Prostate gland (tissue), 2 donors: ENCODE data around the gene GRIN2A. TPM values are rescaled to one million over a fixed set of nuclear protein-coding genes. Genes with fewer than 3 reads are reported as not detected.

Experiments used
- DNase-seq: peaks from one replicate; pipeline ENCODE4 v3.0.0-alpha.2; 2019; ENCODE audit warnings: low spot score
- H3K27ac ChIP-seq, 2 donors: fragments of 200-600 bp; sonication (generic); 2 replicates each; pipeline ENCODE4 v1.5.1; 2017 to 2019
- H3K27me3 ChIP-seq: fragments of 200-600 bp; sonication (generic); replicated peaks from 2 replicates; pipeline ENCODE4 v1.5.1; 2019; ENCODE audit not compliant: insufficient read depth
- H3K36me3 ChIP-seq, 2 donors: fragments of 200-600 bp; sonication (generic); 1 replicate in 1 of 2; 2 replicates in 1 of 2; pipeline versions ENCODE4 v1.5.1 to v1.8.1; 2017 to 2019
- H3K4me1 ChIP-seq: fragments of 200-600 bp; sonication (generic); replicated peaks from 2 replicates; pipeline ENCODE4 v1.5.1; 2019
- H3K4me3 ChIP-seq, 2 donors: fragments of 200-600 bp; sonication (generic); 2 replicates each; pipeline ENCODE4 v1.5.1; 2017 to 2019
- H3K9me3 ChIP-seq: fragments of 200-600 bp; sonication (generic); 2 replicates; pipeline ENCODE4 v1.5.1; 2017
- POLR2A ChIP-seq: fragments of 450-650 bp; IDR thresholded peaks from one replicate; pipeline ENCODE4 v1.6.1; 2016; ENCODE audit warnings: antibody characterized with exemption, mild to moderate bottlenecking
- POLR2AphosphoS5 ChIP-seq: sonication (generic); formaldehyde crosslinking; IDR thresholded peaks from one replicate; pipeline ENCODE4 v1.6.1; 2017; ENCODE audit warnings: antibody characterized with exemption
- WGBS: methylation state at CpG from one replicate; pipeline ENCODE4 v1.1.5; 2018; 5-methylcytosine and 5-hydroxymethylcytosine counted together
- intact Hi-C: fragments of 100-400 bp; cut with DNase I; formaldehyde crosslinking; loops from one replicate; pipeline ENCODE4 v1.14.2; 2022
- total RNA-seq, 2 donors: library from RNA; depleted of rRNA; stranded (reverse); fragments of >200 nt; gene quantifications; one replicate each; pipeline ENCODE4 v1.1.0, GENCODE V29; 2016
- TF ChIP-seq, protein P1 (sequence below), 4 experiments: fragments of 200-600 bp in 2 of 4; fragments of 450-650 bp in 2 of 4; sonication (generic) in 2 of 4; IDR thresholded peaks; 1 replicate in 3 of 4; 2 replicates in 1 of 4; pipeline ENCODE4 v1.5.1; 2016 to 2019; ENCODE audit warnings: antibody characterized with exemption in 4 of 4, mild to moderate bottlenecking in 2 of 4, moderate library complexity in 2 of 4

Gene GRIN2A
- total RNA-seq, 2 donors from 2014 or later = 0.23 to 11.4 TPM

DNA sequence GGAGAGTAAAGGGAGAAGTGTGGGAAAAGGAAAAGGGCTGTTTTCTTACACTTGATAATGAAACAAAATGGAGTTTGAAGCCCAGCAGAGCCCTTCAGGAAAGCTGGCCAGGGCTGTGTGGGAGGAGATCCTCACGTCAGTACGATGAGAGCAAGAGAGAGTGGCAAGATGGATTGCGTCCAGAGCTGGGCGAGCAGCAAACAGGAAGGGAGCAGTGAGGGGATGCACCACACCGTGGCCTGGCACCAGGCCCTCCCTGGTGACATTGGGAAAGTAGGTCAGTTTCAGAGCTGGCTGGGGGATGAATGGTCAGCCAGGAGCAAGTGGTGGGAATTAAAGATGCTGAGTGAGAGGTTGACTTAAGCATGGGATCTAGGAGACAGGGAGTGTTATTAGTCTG is 273.6 kb downstream of the GRIN2A start:
- H3K4me1 ChIP-seq = no peaks in the 10 kb centered on the region
- H3K36me3 ChIP-seq = no peaks in the 10 kb centered on the region
- WGBS = 43% methylated on average over 5 of the region's 5 CpGs
- H3K27me3 ChIP-seq = no peaks in the 10 kb centered on the region
- no peaks in the 10 kb centered on the region for H3K9me3 ChIP-seq
- H3K27ac ChIP-seq = no peak overlapping the region
- DNase-seq = no peak
- intact Hi-C loops = no loop called here
- TF ChIP-seq POLR2A (no peak), POLR2AphosphoS5 (no peak)
- TF ChIP-seq, protein P1, sequence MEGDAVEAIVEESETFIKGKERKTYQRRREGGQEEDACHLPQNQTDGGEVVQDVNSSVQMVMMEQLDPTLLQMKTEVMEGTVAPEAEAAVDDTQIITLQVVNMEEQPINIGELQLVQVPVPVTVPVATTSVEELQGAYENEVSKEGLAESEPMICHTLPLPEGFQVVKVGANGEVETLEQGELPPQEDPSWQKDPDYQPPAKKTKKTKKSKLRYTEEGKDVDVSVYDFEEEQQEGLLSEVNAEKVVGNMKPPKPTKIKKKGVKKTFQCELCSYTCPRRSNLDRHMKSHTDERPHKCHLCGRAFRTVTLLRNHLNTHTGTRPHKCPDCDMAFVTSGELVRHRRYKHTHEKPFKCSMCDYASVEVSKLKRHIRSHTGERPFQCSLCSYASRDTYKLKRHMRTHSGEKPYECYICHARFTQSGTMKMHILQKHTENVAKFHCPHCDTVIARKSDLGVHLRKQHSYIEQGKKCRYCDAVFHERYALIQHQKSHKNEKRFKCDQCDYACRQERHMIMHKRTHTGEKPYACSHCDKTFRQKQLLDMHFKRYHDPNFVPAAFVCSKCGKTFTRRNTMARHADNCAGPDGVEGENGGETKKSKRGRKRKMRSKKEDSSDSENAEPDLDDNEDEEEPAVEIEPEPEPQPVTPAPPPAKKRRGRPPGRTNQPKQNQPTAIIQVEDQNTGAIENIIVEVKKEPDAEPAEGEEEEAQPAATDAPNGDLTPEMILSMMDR (IDR thresholded peaks at IDR 0.05) = no peak
- H3K4me3 ChIP-seq = no peak overlapping the region

DNA sequence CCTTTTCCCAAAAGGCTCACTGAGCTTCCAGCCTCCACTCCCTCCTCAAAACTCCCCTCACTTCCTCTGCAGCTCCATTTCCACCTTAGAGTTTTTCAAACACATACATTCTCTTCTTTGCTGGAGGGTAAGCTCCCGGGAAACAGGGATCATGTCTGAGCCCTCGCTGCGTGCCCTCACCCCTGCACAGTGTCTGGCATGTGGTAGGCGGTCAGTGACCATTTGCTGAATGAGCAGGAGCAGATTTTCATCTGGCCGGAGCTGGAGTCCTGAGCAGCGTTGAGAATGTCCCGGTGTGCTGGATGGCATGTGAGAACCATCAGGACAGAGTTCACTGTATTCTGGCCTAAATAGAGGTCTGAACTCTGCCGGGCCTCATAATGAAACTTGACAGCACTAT is 274.5 kb downstream of the GRIN2A start:
- Histone ChIP-seq H3K27me3 (no peaks in the 10 kb centered on the region), H3K36me3 (no peaks in the 10 kb centered on the region), H3K4me3 (no peak overlapping the region), H3K4me1 (no peaks in the 10 kb centered on the region), H3K9me3 (no peaks in the 10 kb centered on the region), H3K27ac (no peak overlapping the region)
- DNase-seq = no peak
- intact Hi-C loops = no loop called here
- WGBS = 76% methylated on average over 8 of the region's 8 CpGs
- TF ChIP-seq POLR2AphosphoS5 (no peak), POLR2A (no peak)
- TF ChIP-seq, protein P1 (IDR thresholded peaks at IDR 0.05) = no peak

DNA sequence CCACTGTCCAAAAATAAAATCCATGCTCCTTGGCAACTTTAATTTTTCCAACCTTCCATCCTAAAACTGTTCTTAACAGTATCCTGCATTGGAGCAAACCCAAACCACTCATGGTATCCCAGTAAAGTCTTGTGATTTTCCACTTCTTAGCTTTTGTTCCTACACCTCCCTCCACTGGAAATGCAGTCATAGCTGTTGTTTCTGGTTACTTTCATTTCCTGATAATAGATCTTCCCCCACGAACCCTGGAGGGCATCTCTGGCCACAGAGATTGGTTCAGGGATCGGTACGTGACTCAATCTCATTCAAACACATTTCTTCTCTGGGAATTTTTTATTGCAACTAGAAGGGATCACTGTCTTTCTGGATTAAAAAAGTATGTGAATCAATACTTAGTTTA is 276.0 kb downstream of the GRIN2A start:
- no peak overlapping the region for H3K4me3 ChIP-seq
- TF ChIP-seq POLR2AphosphoS5 (no peak), POLR2A (no peak)
- H3K4me1 ChIP-seq = no peaks in the 10 kb centered on the region
- WGBS = 73% methylated on average over 3 of the region's 3 CpGs
- DNase-seq = no peak
- no peak overlapping the region for H3K27ac ChIP-seq
- H3K9me3 ChIP-seq = no peaks in the 10 kb centered on the region
- H3K27me3 ChIP-seq = no peaks in the 10 kb centered on the region
- intact Hi-C loops = no loop called here
- H3K36me3 ChIP-seq = no peaks in the 10 kb centered on the region

DNA sequence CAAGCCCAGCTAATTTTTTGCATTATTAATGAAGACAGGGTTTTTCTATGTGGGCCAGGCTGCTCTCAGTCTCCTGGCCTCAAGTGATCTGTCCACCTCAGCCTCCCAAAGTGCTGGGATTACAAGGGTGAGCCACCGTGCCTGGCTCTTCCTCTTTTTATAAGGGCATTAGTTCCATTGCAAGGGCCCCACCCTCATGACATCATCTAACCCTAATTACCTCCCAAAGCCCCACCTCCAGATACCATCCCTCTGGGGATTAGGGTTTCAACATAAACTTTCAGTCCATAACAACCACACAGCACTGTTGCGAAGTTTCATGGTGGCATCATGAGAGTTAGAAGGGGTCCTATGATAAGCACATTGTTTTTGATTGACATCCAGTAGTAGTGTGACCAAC is 277.7 kb downstream of the GRIN2A start:
- H3K27me3 ChIP-seq = no peaks in the 10 kb centered on the region
- WGBS = 80% methylated on average over 2 of the region's 2 CpGs
- H3K36me3 ChIP-seq = no peaks in the 10 kb centered on the region
- H3K4me1 ChIP-seq = no peaks in the 10 kb centered on the region
- no peak for DNase-seq
- no peak overlapping the region for H3K27ac ChIP-seq
- H3K9me3 ChIP-seq = no peaks in the 10 kb centered on the region
- intact Hi-C loops = no loop called here
- TF ChIP-seq, protein P1 (IDR thresholded peaks at IDR 0.05) = no peak
- TF ChIP-seq POLR2A (no peak), POLR2AphosphoS5 (no peak)
- no peak overlapping the region for H3K4me3 ChIP-seq

DNA sequence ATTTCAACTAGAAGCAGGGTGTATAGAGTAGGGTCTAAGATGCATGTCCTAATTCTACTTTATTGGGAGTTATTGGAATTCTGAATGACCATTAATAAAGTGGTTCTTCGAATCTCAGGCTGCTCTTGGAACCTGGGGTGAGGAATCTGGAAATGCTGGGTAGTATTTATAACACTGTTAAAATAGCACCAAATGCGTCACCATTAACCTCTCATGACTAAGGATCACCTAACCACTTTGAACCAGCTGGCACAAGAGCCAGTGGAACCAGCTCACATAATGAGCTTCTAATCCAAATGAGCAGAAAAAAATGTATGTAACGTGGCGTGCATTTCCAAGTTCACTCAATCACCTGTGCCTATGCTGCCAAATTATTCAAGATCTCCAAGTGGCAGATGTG is 281.7 kb downstream of the GRIN2A start:
- no peaks in the 10 kb centered on the region for H3K4me1 ChIP-seq
- no peak overlapping the region for H3K4me3 ChIP-seq
- no peaks in the 10 kb centered on the region for H3K36me3 ChIP-seq
- WGBS = 74% methylated on average over 4 of the region's 4 CpGs
- H3K27me3 ChIP-seq = no peaks in the 10 kb centered on the region
- intact Hi-C loops = no loop called here
- no peak overlapping the region for H3K27ac ChIP-seq
- DNase-seq = no peak
- no peaks in the 10 kb centered on the region for H3K9me3 ChIP-seq
- TF ChIP-seq POLR2AphosphoS5 = no peak
- TF ChIP-seq, protein P1 (IDR thresholded peaks at IDR 0.05) = no peak
- no peak for TF ChIP-seq POLR2A
